SH-SY5Y (cell line): Measurements from ENCODE around the gene SOX21.

Experiments used
- GATA2 ChIP-seq: IDR thresholded peaks from 2 replicates; pipeline ENCODE4 v1.6.1; 2011; ENCODE audit warnings: mild to moderate bottlenecking, low read depth, low read length
- GATA3 ChIP-seq: IDR thresholded peaks from 2 replicates; pipeline ENCODE4 v1.6.1; 2011; ENCODE audit warnings: low read depth, mild to moderate bottlenecking, low read length, moderate library complexity

SOX21 gene

DNA sequence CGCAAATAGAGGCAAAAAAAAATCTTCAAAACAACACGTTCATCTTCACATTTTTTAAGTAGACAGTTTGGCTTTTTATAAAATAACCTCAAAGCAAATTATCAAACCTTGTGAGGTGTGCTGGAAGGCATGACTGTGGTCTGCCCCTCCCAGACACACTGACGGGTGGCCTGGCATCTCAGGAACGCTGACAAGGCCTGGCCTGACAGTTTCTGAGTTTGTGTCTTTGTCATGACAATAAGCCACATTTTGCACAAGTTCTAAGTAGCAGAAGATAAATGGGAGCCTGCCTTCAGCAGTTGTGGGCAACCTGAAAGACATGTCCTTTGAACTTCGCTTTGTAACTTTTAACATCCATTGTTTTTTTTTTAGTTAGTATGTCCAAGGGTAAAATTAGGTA, 38.5 kb downstream of the SOX21 start:
- TF ChIP-seq GATA2 = no peak
- TF ChIP-seq GATA3 = no peak

DNA sequence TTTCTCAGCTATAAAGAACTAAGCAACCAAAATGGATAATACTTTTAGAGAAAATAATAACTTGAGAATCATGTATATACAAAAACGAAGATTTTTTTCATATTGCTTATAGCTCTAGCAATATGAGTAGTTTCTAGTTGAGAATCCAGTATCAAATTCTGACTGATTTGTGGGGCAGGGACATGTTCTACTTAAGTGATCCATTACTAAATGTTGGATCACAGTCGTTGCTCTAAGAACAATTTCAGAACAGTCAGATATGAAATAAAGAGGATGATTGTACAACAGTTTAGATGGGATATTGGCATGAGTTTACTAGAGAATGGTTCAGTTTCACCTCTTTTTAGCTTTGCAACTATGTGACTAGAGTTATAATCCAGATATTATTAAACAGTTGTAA, 39.9 kb downstream of the SOX21 start:
- TF ChIP-seq GATA2 (no peak), GATA3 (no peak)

DNA sequence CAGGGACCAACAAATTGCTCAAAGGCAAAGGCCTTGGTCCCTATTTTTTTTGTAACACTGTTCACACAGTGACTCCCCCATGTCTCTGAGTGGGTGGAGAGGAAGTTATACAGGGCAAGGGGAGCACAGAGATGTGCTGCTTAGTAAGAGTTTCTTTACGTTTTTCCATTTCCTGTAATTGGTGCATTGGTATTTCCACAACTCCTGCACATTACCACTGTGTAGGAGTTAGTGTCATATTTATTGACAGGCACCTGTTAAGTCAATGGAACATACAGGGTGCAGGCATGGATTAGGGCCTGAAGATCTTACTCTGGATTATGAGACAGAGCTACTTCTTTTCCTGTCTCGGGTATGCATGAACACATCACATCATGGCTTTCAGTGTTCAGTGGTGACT, 45.2 kb downstream of the SOX21 start:
- TF ChIP-seq GATA3 (no peak), GATA2 (no peak)

DNA sequence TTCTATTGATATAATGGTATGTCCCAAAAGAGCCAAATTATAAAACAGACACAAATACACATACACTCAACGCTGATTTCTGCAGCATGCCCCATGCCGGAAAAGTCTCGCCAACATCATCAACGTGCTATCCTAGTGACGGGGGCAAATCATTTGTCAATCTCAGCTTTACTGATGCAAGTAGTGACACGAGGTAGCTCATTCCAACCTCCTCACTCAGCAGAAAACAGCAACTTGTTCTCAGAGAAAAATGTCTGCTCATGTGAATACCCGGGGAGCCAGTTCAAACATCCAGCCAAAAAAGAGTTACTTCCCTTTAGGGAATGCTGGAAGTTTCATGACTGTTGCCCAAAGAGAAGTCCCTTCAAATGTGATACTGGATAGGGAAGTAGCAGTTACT, 46.3 kb downstream of the SOX21 start:
- TF ChIP-seq GATA2 (no peak), GATA3 (no peak)

DNA sequence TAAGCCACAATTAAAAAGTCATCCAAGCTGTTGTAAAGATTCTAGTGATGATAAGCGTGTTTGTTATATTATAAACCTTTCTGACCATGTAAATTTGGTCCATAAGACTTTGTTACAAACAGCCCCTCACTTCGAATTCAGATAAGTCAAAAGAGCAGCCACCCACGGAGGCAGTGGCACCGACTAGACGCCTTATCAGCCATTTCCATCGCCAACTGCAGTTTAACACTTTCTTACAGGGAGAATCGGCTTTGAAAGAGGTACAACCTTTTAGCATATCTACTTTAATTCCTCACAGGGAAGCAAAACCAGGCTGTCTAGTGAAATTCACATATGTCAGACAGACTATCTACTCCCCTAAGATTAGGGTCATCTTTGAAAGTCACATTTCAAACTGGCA, 47.5 kb downstream of the SOX21 start:
- TF ChIP-seq GATA3 (no peak; the same call in 1 of the 2 replicates), GATA2 (peak; percentile 65)

DNA sequence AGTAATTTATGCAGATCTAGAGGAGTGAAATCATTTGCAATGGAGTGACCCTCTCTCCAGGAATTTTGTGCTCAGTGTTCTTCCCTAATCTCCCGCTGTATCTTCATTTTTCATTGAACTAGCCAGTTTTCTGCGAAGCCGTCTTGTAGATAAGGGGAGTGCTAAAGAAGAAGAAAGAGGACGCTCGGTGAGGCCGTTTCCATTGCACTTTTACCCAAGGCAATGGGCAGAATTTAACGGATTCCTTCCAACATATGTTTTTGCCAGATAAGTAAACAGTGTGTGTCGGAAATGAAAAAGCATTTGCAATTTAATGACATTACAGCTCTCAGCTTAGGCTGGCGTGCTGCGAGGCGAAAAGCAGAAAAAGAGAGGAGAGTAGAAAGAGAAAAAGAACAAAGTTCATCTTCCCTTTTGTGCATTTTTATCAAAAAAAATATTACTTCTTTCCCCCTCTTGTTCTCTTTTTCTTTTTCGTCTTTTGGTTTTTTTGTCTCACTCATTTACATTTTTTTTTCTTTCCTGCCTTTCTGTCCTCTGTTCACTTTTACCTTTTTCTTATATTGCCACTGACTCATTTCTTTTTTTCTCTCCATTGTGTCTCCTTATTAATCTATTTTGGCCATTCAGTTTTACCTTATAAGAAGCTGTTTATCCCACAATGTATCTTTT, 49.9 kb downstream of the SOX21 start:
- TF ChIP-seq GATA2 (peak; percentile 76), GATA3 (peak; percentile 22; the same call in 1 of the 2 replicates)

DNA sequence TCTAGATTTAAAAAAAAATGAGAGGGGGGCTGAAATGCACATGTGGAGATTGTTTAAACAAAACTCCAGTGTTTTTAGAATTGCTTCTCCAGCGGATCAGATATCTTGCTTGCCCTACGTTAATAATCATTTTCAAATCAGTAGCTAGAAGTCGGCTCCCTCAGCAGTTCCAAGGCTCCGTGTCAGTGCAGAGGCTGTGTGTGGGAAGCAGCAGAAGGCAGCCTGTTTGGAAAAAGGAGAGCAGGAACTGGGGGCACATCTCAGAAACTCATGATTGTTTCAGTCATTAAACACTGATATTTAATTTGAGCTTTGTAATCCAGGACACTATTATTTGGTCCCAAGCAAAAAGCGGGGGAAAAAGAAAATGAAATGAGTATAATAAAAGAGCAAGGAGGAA, 50.9 kb downstream of the SOX21 start:
- TF ChIP-seq GATA3 = no peak
- no peak for TF ChIP-seq GATA2

DNA sequence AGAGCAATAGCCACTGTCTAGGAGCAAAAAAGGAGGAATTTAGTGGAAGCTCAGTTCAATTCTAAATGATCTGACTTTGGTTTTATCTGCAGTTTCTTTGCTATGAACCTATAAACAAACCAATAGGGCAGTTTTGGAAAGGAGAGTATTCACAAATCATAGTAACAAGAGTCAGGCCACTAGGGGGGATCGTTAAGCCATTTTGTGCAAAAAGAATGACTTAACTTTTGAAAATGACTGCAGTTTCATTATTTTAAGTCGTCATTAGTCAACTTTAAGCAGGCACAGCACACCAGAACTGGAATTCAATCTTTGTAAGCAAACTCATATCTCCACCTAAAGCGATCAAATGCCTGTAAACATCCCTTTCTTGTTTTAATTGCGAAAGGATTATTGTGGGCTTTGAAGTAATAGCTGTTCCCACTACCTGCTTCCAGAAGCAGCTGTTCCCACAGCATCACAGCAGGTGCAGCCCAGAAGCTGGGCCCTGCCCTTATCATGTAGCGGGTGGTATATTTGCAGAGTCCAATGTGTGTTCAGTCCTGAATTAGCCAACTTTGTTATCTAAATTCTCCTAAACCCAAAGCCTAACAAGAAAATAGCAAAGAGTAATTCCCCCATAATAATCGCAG, 51.5 kb downstream of the SOX21 start:
- TF ChIP-seq GATA2 (no peak), GATA3 (no peak)
